GM13977 (cell line): Measurements from ENCODE around the gene CERK.

Source experiments
- DNase-seq: peaks from one replicate; pipeline ENCODE4 v3.0.0; 2012; ENCODE audit warnings: low spot score
- CTCF ChIP-seq: IDR thresholded peaks from 2 replicates; pipeline ENCODE4 v1.5.1; 2012; ENCODE audit warnings: mild to moderate bottlenecking, control low read depth; ENCODE audit not compliant: insufficient read depth; ENCODE audit errors: extremely low read depth, missing control alignments
- in situ Hi-C: fragments of 300-500 bp; cut with MboI; formaldehyde crosslinking; loops from one replicate; pipeline ENCODE4 v1.12.0; 2022; ENCODE audit warnings: low sequenced_read_pairs, low pct_unique_long_range_greater_than_20kb, mixed read lengths, inconsistent platforms; ENCODE audit not compliant: unreplicated experiment

The CERK gene

GRCh38 chr22:46661221-46661851, 76.7 kb downstream of the CERK start:
- DNase-seq, result no peak
- in situ Hi-C loops, result no loop called here
- no peak for TF ChIP-seq CTCF

GRCh38 chr22:46660604-46661201, 77.3 kb downstream of the CERK start:
- no peak for DNase-seq
- no peak for TF ChIP-seq CTCF
- in situ Hi-C loops, result no loop called here

GRCh38 chr22:46659791-46660186, 78.3 kb downstream of the CERK start:
- in situ Hi-C loops, result no loop called here
- no peak for DNase-seq

GRCh38 chr22:46659059-46659790, 78.8 kb downstream of the CERK start:
- TF ChIP-seq CTCF, result no peak
- DNase-seq, result no peak
- in situ Hi-C loops, result no loop called here

More at GRCh38 chr22:46659791-46660186, 78.3 kb downstream of the CERK start:
- TF ChIP-seq CTCF, result no peak

GRCh38 chr22:46657996-46658947, 79.8 kb downstream of the CERK start:
- in situ Hi-C loops, result no loop called here
- DNase-seq, result no peak

More at GRCh38 chr22:46657996-46658947, 79.8 kb downstream of the CERK start:
- no peak for TF ChIP-seq CTCF
